ENCODE measurements around the gene EVA1A.

EVA1A gene

GRCh38 chr2:75539955-75540716 lies 20.6 kb downstream of the EVA1A start:
- DNase-seq, result no peak

GRCh38 chr2:75538521-75539490 lies 21.9 kb downstream of the EVA1A start:
- DNase-seq, result no peak

- no peak for DNase-seq
Observed at GRCh38 chr2:75537658-75538057, 23.1 kb downstream of the EVA1A start.

GRCh38 chr2:75533135-75533534 lies 27.6 kb downstream of the EVA1A start:
- DNase-seq, result no peak

GRCh38 chr2:75532488-75532887 lies 28.3 kb downstream of the EVA1A start:
- no peak for DNase-seq

- no peak for DNase-seq
Observed at GRCh38 chr2:75528221-75528977, 32.3 kb downstream of the EVA1A start.

GRCh38 chr2:75527676-75528075 lies 33.1 kb downstream of the EVA1A start:
- no peak for DNase-seq

GRCh38 chr2:75526842-75527241 lies 33.9 kb downstream of the EVA1A start:
- no peak for DNase-seq

- DNase-seq, result no peak
Observed at GRCh38 chr2:75525434-75526310, 35.1 kb downstream of the EVA1A start.

- no peak for DNase-seq
Observed at GRCh38 chr2:75524276-75524911, 36.3 kb downstream of the EVA1A start.

GRCh38 chr2:75523313-75524275 lies 37.1 kb downstream of the EVA1A start:
- no peak for DNase-seq

GRCh38 chr2:75522543-75523312 lies 38.0 kb downstream of the EVA1A start:
- no peak for DNase-seq

- DNase-seq, result no peak
Observed at GRCh38 chr2:75521225-75521872, 39.4 kb downstream of the EVA1A start.

GRCh38 chr2:75519843-75520242 lies 40.9 kb downstream of the EVA1A start:
- DNase-seq, result no peak

GRCh38 chr2:75518638-75519465 lies 41.9 kb downstream of the EVA1A start:
- DNase-seq, result no peak

- no peak for DNase-seq
Observed at GRCh38 chr2:75517547-75518230, 43.0 kb downstream of the EVA1A start.

Data from CD4-positive, alpha-beta T cell treated with Interleukin-15 for 1 hour (primary cell).